T47D (cell line): Measurements from ENCODE around the gene MAP4.

Source experiments
- DNase-seq, 2 experiments: peaks; one replicate each; pipeline versions ENCODE4 v3.0.0 to v3.0.0-alpha.2; 2011 to 2012; ENCODE audit warnings: low read depth in 1 of 2, low spot score in 1 of 2
- JUND ChIP-seq: IDR thresholded peaks from 2 replicates; pipeline ENCODE4 v1.6.1; 2012; ENCODE audit warnings: low read depth
- in situ Hi-C: cut with HindIII; loops from 2 replicates; pipeline ENCODE4 v1.10.0; 2016; ENCODE audit warnings: low sequenced_read_pairs, low pct_unique_long_range_greater_than_20kb

MAP4 gene

DNA sequence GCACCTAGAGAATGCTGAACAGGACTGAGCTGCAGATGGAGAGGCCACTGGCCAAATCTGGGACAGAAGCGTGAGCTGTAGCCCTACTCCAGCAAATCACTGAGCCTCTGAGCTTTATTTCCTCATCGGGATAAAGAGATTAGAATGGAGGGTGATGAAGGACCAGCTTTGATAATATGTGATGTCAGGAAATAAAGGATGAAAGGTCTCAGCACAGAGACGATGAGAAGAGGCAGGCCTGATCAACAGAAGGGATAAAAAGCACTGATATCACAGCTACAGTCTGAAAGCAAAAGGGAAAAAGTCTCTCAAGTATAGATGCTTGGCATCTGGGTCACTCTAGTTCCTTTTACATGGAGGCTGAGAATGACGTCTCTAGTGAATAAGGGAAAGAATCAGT is 143.3 kb downstream of the MAP4 start:
- in situ Hi-C loops: no loop called here
- no peak for DNase-seq
- no peak for TF ChIP-seq JUND

DNA sequence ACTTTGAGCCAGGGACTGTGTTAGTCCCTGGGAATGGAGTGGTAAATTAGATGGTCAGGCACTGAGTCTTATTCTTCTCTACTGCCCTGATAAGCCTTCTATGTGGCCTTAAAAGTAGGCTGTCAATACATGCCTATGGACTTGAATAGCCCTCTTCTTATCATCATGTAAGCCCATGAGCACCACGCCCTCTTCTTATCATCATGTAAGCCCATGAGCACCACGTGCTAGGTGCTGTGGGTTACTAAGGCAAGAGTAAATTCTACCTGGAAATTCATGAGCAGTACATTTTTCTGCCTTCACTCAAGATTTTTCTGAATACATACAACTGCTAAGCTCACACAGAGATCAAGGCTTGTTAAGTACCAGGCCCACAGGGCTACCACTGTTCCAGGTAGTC is 144.8 kb downstream of the MAP4 start:
- TF ChIP-seq JUND: no peak
- in situ Hi-C loops: no loop called here

DNA sequence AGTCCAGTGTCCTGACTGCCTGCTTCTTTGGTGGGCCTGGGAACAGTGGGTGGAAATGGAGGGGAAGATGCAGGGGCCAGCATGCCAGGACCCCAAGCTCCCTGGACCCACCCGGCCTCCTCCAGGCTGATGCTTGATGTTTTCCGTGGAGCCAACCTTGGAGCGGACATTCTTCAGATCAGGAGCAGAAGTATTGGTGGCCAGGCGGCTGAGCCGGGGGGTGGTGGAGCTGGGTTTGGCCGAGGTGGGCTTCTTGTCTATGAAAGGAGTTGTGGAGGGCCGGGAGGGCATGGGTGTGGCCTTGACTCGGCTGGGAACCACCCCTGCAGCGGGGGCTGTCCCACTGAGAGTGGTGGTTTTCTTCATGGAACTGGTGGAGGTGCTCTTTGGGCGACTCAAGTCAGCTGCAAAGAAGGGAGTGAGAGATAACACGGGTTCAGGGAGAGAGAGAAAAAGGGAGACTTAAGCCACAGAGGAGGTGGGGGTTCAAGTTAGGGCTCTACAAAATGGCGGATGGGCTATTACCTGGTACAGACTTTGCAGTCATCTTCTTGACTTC is 145.4 kb downstream of the MAP4 start:
- TF ChIP-seq JUND: no peak
- no peak for DNase-seq
- in situ Hi-C loops: no loop called here

More for the DNA sequence above, 144.8 kb downstream of the MAP4 start:
- DNase-seq: no peak

DNA sequence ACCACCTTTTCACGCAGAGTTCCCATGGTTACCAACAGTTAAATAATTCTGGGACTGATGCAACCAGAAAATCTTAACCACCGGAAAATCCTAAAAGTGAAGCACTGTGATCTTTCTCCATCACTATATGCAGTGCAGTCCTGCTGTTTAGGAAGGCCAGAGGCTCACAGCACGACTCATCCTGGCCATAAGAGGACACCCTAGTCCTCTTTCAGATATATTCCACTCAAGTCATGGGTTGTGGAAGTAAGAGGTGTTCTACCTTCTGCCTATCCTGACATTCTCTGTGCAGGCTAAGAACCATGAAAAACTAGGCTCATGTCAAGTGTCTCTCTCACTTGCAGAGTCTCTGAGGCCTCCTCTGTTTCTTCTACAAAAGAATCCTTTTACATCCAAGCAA is 146.1 kb downstream of the MAP4 start:
- TF ChIP-seq JUND: no peak
- no peak for DNase-seq
- in situ Hi-C loops: no loop called here

DNA sequence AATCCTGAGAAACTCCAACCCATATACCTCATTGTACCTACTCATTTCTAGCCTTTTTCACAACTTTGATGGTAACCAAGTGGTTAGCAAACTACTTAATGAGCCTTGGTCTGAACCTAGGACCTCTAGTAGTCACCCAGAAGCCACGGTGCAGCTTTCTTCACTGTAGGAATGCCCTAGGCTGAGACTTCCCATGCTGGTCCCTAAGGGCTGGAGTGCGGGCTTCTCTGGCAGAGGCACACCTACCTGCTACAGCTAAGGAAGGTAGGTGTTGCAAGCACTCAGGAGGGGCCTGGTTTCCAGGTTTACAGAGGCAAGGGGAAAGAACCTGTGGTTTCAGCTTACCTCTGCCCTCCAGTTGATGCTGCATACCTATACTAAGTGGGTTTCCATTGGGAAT is 147.9 kb downstream of the MAP4 start:
- in situ Hi-C loops: no loop called here
- DNase-seq: no peak
- no peak for TF ChIP-seq JUND

DNA sequence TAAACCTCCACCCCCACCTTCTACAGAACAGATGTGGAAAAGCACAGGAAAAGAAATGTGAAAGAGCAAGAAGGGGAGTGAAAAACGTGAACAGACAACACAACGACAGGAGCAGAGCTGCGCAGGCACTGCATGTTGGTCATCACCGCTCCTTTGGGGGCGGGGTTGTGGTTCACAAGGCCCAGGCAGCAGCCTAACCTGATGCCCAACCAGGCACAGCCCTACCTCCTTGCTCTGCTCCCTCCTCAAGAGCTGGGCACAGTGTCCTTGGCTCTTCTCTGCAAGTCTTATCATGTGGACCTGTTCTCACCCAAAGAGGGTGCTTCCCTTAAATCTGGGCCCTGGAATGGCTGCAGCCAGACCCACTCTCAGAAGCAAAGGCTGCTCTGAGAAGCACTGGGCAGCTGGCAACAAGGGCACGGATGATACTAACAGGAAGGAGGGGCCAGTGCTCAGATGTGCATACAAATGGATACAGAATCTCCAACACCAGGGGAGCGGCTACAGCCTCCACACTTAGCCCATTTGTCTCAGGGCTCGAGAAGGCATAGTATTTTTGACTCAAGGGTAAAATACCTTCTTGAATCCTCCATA is 148.7 kb downstream of the MAP4 start:
- TF ChIP-seq JUND: no peak
- in situ Hi-C loops: no loop called here
- no peak for DNase-seq

DNA sequence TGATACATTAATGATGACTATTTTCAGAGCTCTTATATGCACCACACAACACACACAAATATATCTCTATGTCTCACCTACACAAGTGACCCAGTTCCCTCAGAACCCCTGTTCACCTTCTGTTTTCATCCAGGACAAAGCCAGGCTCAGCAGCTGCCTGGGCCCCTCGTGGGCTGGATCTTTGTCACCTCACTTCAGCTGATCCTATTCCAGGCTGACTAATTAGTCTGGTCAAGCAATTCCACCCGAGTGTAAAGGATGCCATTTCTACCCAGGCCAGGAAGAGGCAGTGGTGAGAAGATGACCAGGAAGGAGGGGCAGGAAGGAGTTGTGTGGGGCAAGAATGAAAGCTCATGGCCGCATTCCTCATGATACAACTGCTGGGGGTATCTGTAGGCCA is 151.0 kb downstream of the MAP4 start:
- TF ChIP-seq JUND: no peak
- in situ Hi-C loops: no loop called here
- no peak for DNase-seq

DNA sequence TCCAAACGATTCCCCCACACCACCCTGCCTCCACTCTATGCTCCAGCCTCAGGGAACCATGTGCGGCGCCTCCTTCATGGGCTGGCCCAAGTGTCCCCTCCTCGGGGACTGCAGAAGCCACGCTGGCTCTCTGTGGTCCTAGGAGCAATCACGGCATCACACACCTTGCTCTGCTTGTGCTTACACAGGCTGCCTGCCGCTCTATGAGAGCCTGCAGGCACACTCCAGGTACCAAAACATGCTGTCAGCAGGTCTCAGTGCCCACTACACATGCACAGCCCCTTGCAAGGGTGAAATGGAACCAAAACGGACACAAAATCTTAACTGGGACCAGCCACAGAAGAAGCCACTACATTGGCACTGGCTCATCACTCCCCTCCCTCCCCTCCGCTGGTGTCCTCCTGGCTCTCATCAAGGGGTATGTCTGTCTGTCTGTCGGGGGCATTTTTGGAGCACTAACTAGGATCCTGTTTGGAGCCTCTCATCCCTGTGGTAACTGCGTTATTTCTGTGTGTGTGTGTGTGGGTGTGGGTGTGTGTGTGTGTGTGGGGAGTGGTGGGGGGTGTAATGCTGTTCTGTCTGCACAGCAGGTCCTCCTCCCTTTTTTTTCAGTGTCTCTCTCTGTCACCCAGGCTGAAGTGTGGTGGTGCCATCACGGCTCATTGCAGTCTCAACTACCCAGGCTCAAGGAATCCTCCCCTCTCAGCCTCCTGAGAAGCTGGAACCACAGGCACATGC is 152.7 kb downstream of the MAP4 start:
- no peak for TF ChIP-seq JUND
- DNase-seq: no peak
- in situ Hi-C loops: no loop called here

DNA sequence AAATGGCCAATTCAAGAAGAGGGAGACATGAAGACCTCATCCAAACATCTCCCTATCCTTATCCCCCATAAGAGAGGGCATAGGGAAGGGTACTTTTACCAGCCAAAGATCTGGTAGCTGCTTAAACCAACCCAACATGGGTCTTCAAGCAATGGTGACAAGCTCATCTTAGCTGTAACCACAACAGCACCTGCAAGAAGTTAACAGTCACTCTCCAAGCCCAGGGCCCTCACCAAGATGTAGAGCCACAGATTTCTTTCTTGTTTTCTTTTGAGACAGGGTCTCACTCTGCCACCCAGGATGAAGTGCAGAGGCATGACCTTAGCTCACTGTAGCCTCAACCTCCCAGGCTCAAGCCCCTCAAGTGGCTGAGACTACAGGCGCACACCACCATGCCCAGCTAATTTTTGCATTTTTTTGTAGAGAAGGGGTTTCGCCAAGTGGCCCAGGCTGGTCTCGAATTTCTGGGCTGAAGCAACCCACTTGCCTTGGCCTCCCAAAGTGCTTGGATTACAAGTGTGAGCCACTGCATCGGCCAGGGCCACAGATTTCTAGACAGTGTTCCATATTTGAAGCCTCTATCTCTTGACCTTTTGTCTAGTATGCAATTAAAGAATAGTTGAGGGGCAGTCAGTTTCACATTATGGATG is 156.1 kb downstream of the MAP4 start:
- no peak for DNase-seq
- TF ChIP-seq JUND: no peak
- in situ Hi-C loops: no loop called here

DNA sequence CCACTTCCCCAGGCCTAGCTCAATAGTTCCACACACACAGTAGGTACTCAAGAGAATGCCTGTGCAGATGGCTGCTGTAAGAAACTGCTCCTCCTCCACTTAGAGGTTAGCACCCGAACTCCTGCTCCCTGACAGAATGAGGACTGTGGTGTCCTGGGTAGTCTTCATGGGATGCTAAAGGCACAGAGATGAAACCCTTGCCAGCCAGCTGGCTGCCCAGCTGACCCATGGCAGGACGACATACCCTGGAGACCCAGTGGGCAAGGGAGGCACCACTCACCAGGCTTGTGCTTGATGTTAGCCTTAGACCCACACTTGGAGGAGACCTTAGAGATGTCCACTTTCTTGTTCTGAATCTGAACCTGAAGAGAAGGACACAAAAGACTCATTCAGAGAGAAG is 159.1 kb downstream of the MAP4 start:
- no peak for DNase-seq
- in situ Hi-C loops: no loop called here

DNA sequence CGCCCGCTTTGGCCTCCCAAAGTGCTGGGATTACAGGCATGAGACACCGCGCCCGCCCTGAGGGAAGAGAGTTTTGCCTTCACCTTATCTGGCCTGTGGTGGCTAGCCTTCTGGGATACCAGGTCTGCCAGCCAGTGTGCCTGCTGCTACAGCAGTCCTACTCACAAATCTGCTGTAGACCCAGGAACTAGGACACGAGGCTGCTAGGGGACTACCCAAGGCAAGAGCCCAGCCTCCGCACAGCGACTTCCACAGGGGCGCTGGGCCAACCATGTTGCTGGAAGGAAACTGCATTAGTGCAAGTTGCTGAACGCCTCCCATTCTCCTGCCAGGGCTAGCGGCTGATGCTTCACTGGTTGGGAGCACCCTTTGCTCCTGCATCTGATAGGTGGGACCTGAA is 159.5 kb downstream of the MAP4 start:
- DNase-seq: no peak
- TF ChIP-seq JUND: no peak
- in situ Hi-C loops: no loop called here

More for the DNA sequence above, 159.1 kb downstream of the MAP4 start:
- TF ChIP-seq JUND: no peak

DNA sequence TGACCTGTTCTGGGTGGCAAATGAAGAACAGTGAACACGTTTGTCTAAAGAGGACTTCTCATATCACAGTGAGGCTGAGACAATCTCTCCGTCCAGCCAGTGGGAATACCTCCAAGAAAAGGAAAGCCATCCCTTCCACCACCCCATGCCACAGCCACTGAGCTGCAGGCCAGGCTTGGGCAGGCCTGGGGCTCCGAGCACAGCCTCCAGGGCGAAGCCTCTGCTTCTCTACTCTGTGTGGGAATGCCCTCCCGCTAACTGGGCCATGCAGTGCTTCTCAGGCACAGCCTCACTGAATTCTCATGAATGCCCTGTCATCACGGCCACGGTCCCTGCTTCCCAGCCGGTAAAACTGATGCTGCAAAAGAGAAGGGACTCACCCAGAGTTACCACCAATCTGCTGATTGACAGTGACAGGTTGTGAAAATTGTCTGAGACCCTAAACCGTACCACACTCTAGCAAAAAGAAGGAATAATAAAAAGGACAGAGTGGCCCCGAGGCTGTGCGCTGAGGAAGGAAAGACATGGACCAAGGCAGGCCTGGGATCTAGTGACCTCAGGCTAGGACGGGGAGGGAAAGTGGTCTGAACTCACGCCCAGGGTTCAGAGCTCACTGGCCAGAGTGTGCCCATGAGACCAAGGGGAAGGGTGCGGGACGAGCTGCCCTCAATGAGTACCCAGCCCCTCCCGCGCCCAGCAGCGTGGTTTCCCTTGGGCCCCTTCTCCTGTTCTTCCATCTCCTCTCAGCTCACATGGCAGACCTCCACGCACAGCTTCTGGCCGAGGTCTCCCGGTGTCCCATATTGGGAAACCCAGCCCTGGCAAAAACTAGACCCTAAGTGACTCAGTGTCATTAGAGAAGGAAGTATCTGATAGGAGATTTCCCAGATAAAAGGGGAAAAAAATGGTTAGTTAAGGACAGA is 160.5 kb downstream of the MAP4 start:
- in situ Hi-C loops: no loop called here
- DNase-seq: no peak
- no peak for TF ChIP-seq JUND
